HL-60 (cell line): ENCODE measurements around the gene NACA2.

ENCODE experiments used
- DNase-seq, 2 experiments: peaks; one replicate each; pipeline ENCODE4 v3.0.0-alpha.2; 2010 to 2020; ENCODE audit warnings: low read depth in 1 of 2, low spot score in 1 of 2
- H3K27ac ChIP-seq: fragments of 250-450 bp; sonication (Bioruptor Pico); replicated peaks from 2 replicates; pipeline ENCODE4 v1.5.1; 2020; ENCODE audit warnings: mild to moderate bottlenecking, moderate library complexity
- H3K27me3 ChIP-seq: fragments of 250-450 bp; sonication (Bioruptor Pico); 2 replicates; pipeline ENCODE4 v1.5.1; 2021; ENCODE audit warnings: mild to moderate bottlenecking, moderate library complexity; ENCODE audit not compliant: insufficient read depth, poor library complexity, severe bottlenecking
- H3K4me3 ChIP-seq: replicated peaks from 2 replicates; pipeline ENCODE4 v1.5.1; 2011; ENCODE audit warnings: mild to moderate bottlenecking, control low read depth, low read length; ENCODE audit not compliant: insufficient read depth
- CTCF ChIP-seq: IDR thresholded peaks from one replicate; pipeline ENCODE4 v1.5.1; 2011; ENCODE audit warnings: low read length, control low read depth, inconsistent platforms; ENCODE audit not compliant: insufficient read depth
- GABPA ChIP-seq: IDR thresholded peaks from 2 replicates; pipeline ENCODE4 v1.6.1; 2012; ENCODE audit warnings: low read depth
- POLR2AphosphoS5 ChIP-seq: IDR thresholded peaks from 2 replicates; pipeline ENCODE4 v1.6.1; 2012; ENCODE audit warnings: low read depth
- REST ChIP-seq: IDR thresholded peaks from 2 replicates; pipeline ENCODE4 v1.6.1; 2012; ENCODE audit warnings: low read depth; ENCODE audit not compliant: insufficient replicate concordance
- SPI1 ChIP-seq: IDR thresholded peaks from 2 replicates; pipeline ENCODE4 v1.6.1; 2012; ENCODE audit warnings: low read depth, mild to moderate bottlenecking, borderline replicate concordance

Gene NACA2

GRCh38 chr17:61600621-61601020 lies 9.6 kb upstream of the NACA2 start:
- Histone ChIP-seq H3K27ac (no peak overlapping the region), H3K27me3 (peaks cover 7% of the 10 kb centered on the region), H3K4me3 (no peak overlapping the region)
- no peak for TF ChIP-seq POLR2AphosphoS5
- no peak for DNase-seq

- peaks cover 7% of the 10 kb centered on the region for H3K27me3 ChIP-seq
- no peak overlapping the region for H3K4me3 ChIP-seq
- no peak for TF ChIP-seq SPI1
- no peak for TF ChIP-seq GABPA
- TF ChIP-seq REST = no peak
- no peak for TF ChIP-seq CTCF
- no peak for TF ChIP-seq POLR2AphosphoS5
- no peak overlapping the region for H3K27ac ChIP-seq
- no peak for DNase-seq
Observed at GRCh38 chr17:61599608-61600007, 8.6 kb upstream of the NACA2 start.

- Histone ChIP-seq H3K27ac (no peak overlapping the region), H3K4me3 (no peak overlapping the region), H3K27me3 (peaks cover 7% of the 10 kb centered on the region)
- TF ChIP-seq SPI1 (no peak), REST (no peak), GABPA (no peak), CTCF (no peak), POLR2AphosphoS5 (no peak)
- no peak for DNase-seq
Observed at GRCh38 chr17:61598014-61598413, 7.0 kb upstream of the NACA2 start.

GRCh38 chr17:61597607-61598006 lies 6.6 kb upstream of the NACA2 start:
- H3K4me3 ChIP-seq = no peak overlapping the region
- TF ChIP-seq SPI1 = no peak
- TF ChIP-seq GABPA = no peak
- TF ChIP-seq REST = no peak
- no peak for TF ChIP-seq CTCF
- no peak for TF ChIP-seq POLR2AphosphoS5
- no peak for DNase-seq
- peaks cover 7% of the 10 kb centered on the region for H3K27me3 ChIP-seq
- no peak overlapping the region for H3K27ac ChIP-seq
